K562 (cell line): Measurements from ENCODE around the gene DMAC2. TPM values are rescaled to one million over a fixed set of nuclear protein-coding genes. Genes with fewer than 3 reads are reported as not detected.

Experiments
- CEBPB ChIP-seq: fragments of 450-650 bp; IDR thresholded peaks from 2 replicates; pipeline ENCODE4 v1.6.1; 2016; ENCODE audit warnings: missing genetic modification characterization, missing compliant biosample characterization
- DNMT1 ChIP-seq: fragments of 450-650 bp; IDR thresholded peaks from 2 replicates; pipeline ENCODE4 v1.6.1; 2016; ENCODE audit warnings: antibody characterized with exemption, mild to moderate bottlenecking
- ESRRB ChIP-seq: fragments of 250-450 bp; sonication (Bioruptor Pico); IDR thresholded peaks from 2 replicates; pipeline ENCODE4 v1.5.0; 2020; ENCODE audit warnings: mild to moderate bottlenecking, moderate library complexity, borderline replicate concordance
- FOS ChIP-seq: IDR thresholded peaks from 3 replicates; pipeline ENCODE4 v1.6.1; 2011; ENCODE audit not compliant: insufficient read length; ENCODE audit errors: extremely low read depth
- FOXA1 ChIP-seq: fragments of 450-650 bp; IDR thresholded peaks from 2 replicates; pipeline ENCODE4 v1.6.1; 2016; ENCODE audit warnings: mild to moderate bottlenecking, borderline replicate concordance
- GTF2E2 ChIP-seq: fragments of 200-800 bp; sonication (Bioruptor generic); IDR thresholded peaks from 2 replicates; pipeline ENCODE4 v1.6.1; 2016; ENCODE audit warnings: missing genetic modification characterization, missing compliant biosample characterization
- HCFC1 ChIP-seq: IDR thresholded peaks from 2 replicates; pipeline ENCODE4 v1.6.1; 2012; ENCODE audit warnings: low read depth, low read length, improper control_type of control experiment
- HMG20B ChIP-seq: fragments of 250-450 bp; sonication (Bioruptor Pico); IDR thresholded peaks from 2 replicates; pipeline ENCODE4 v1.5.0; 2021; ENCODE audit warnings: mild to moderate bottlenecking
- HNRNPUL1 ChIP-seq: fragments of 200-400 bp; formaldehyde crosslinking; IDR thresholded peaks from 2 replicates; pipeline ENCODE4 v1.6.1; 2017; ENCODE audit warnings: low read length
- KDM1A ChIP-seq, 2 experiments: fragments of 450-650 bp; IDR thresholded peaks; 2 replicates each; pipeline ENCODE4 v1.6.1; 2016; ENCODE audit warnings: mild to moderate bottlenecking in 2 of 2
- NFIX ChIP-seq: fragments of 250-450 bp; sonication (Bioruptor Pico); IDR thresholded peaks from 2 replicates; pipeline ENCODE4 v1.4.0; 2020; ENCODE audit warnings: low read depth, mild to moderate bottlenecking, moderate library complexity
- NUFIP1 ChIP-seq: fragments of 450-650 bp; IDR thresholded peaks from 2 replicates; pipeline ENCODE4 v1.6.1; 2018; ENCODE audit not compliant: partially characterized antibody
- POLR2AphosphoS2 ChIP-seq: IDR thresholded peaks from 2 replicates; pipeline ENCODE4 v1.6.1; 2012; ENCODE audit warnings: low read length, improper control_type of control experiment
- PRMT5 ChIP-seq: sonication (generic); formaldehyde crosslinking; IDR thresholded peaks from 2 replicates; pipeline ENCODE4 v1.5.0; 2020; ENCODE audit warnings: missing genetic modification reagents
- RCOR1 ChIP-seq, 2 experiments: IDR thresholded peaks; 2 replicates each; pipeline ENCODE4 v1.6.1; 2012; ENCODE audit warnings: low read depth in 2 of 2, low read length in 2 of 2, borderline replicate concordance in 1 of 2, improper control_type of control experiment in 1 of 2
- SAFB ChIP-seq: fragments of 200-400 bp; formaldehyde crosslinking; IDR thresholded peaks from 2 replicates; pipeline ENCODE4 v1.6.1; 2017; ENCODE audit warnings: low read depth, low read length, borderline replicate concordance
- SRF ChIP-seq, 2 experiments: fragments of 250-450, 450-650 bp in 1 of 2; sonication (Bioruptor Pico) in 1 of 2; sonication (generic) in 1 of 2; formaldehyde crosslinking; IDR thresholded peaks; 2 replicates each; pipeline versions ENCODE4 v1.5.0 to v1.5.1; 2020 to 2022; ENCODE audit warnings: mild to moderate bottlenecking in 1 of 2, missing genetic modification reagents in 1 of 2
- TCF7L2 ChIP-seq: fragments of 150-350 bp; IDR thresholded peaks from 2 replicates; pipeline ENCODE4 v1.6.1; 2016; ENCODE audit warnings: low read depth, mild to moderate bottlenecking, low read length, moderate library complexity
- TFAM ChIP-seq: fragments of 250-450 bp; sonication (Bioruptor Pico); conservative IDR thresholded peaks from 2 replicates; pipeline ENCODE4 v1.5.0; 2021; ENCODE audit warnings: mild to moderate bottlenecking, moderate library complexity
- TSHZ1 ChIP-seq: fragments of 250-450 bp; sonication (Bioruptor Pico); IDR thresholded peaks from 2 replicates; pipeline ENCODE4 v1.4.0; 2020; ENCODE audit warnings: mild to moderate bottlenecking, moderate library complexity
- ZBTB17 ChIP-seq: fragments of 450-650 bp; formaldehyde crosslinking; IDR thresholded peaks from 2 replicates; pipeline ENCODE4 v1.4.0; 2020; ENCODE audit warnings: mild to moderate bottlenecking
- ZFP36 ChIP-seq: fragments of 150-350 bp; IDR thresholded peaks from 2 replicates; pipeline ENCODE4 v1.6.1; 2018; ENCODE audit warnings: low read length, low read depth; ENCODE audit not compliant: partially characterized antibody
- ZNF175 ChIP-seq: fragments of 200-800 bp; sonication (Bioruptor generic); IDR thresholded peaks from 2 replicates; pipeline ENCODE4 v1.6.1; 2016; ENCODE audit warnings: low read depth, mild to moderate bottlenecking, missing genetic modification characterization, missing compliant biosample characterization
- ZNF354B ChIP-seq: fragments of 250-450 bp; sonication (Bioruptor Pico); IDR thresholded peaks from 2 replicates; pipeline ENCODE4 v1.4.0; 2020
- polyA plus RNA-seq, 8 experiments: library from polyadenylated mRNA; depleted of rRNA in 4 of 8; stranded (reverse) in 5 of 8; unstranded in 3 of 8; fragments of >200 nt; fragmentation: Nextera tagmentation in 2 of 8; fragmentation: Illumina TruSeq in 1 of 8; extraction: Ambion mirVana in 2 of 8; extraction: Trizol in 1 of 8; gene quantifications; 2 replicates each; pipeline versions ENCODE4 v1.2.1 to v1.2.3, GENCODE V29; 2011 to 2014; ENCODE audit warnings: inconsistent platforms in 1 of 8, missing spikeins in 1 of 8
- total RNA-seq, 7 experiments: library from RNA; depleted of rRNA in 6 of 7; stranded (reverse); fragments of >200 nt in 6 of 7; fragmentation: Illumina TruSeq in 2 of 7; extraction: Trizol in 2 of 7; gene quantifications; 2 replicates each; pipeline versions ENCODE4 v1.2.1 to v1.2.3, GENCODE V29; 2011 to 2021; ENCODE audit warnings: low replicate concordance in 1 of 7
- TF ChIP-seq, protein P1 (sequence below): fragments of 450-650 bp; IDR thresholded peaks from 2 replicates; pipeline ENCODE4 v1.6.1; 2017; ENCODE audit warnings: antibody characterized with exemption

Gene DMAC2
- total and polyA plus RNA-seq, 9 of the 15 experiments (the other 6 are each of a cell fraction or from before 2014, with no cell fraction given): 12.9 to 61.2 (median 43.1) TPM

- peak in 1 of 2 experiments; percentile 70; a peak in 1 of 4 replicates for TF ChIP-seq SRF (CRISPR knock-in tag; IDR thresholded peaks at IDR 0.05)
- TF ChIP-seq SAFB: no peak
- TF ChIP-seq KDM1A (IDR thresholded peaks at IDR 0.05): no peak
- TF ChIP-seq RCOR1 (IDR thresholded peaks at IDR 0.05; ENCODE audit: borderline replicate concordance in 1 of 2, low read depth in 2 of 2, low read length in 2 of 2): no peak
- no peak for TF ChIP-seq CEBPB (tag)
- no peak for TF ChIP-seq ZNF175
- no peak for TF ChIP-seq TCF7L2
- no peak for TF ChIP-seq POLR2AphosphoS2
- TF ChIP-seq NFIX (CRISPR knock-in tag): no peak
- no peak for TF ChIP-seq HNRNPUL1
- TF ChIP-seq DNMT1: no peak
- TF ChIP-seq TFAM: no peak
- TF ChIP-seq TSHZ1 (CRISPR knock-in tag): no peak
- no peak for TF ChIP-seq ZBTB17 (CRISPR knock-in tag)
- TF ChIP-seq, protein P1, sequence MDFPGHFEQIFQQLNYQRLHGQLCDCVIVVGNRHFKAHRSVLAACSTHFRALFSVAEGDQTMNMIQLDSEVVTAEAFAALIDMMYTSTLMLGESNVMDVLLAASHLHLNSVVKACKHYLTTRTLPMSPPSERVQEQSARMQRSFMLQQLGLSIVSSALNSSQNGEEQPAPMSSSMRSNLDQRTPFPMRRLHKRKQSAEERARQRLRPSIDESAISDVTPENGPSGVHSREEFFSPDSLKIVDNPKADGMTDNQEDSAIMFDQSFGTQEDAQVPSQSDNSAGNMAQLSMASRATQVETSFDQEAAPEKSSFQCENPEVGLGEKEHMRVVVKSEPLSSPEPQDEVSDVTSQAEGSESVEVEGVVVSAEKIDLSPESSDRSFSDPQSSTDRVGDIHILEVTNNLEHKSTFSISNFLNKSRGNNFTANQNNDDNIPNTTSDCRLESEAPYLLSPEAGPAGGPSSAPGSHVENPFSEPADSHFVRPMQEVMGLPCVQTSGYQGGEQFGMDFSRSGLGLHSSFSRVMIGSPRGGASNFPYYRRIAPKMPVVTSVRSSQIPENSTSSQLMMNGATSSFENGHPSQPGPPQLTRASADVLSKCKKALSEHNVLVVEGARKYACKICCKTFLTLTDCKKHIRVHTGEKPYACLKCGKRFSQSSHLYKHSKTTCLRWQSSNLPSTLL: no peak
- TF ChIP-seq ZNF354B (CRISPR knock-in tag): no peak
- TF ChIP-seq ZFP36: no peak
- no peak for TF ChIP-seq ESRRB (CRISPR knock-in tag)
- no peak for TF ChIP-seq NUFIP1
- TF ChIP-seq HCFC1: no peak; the same call in none of the 2 replicates
- no peak; the same call in 1 of the 2 replicates for TF ChIP-seq GTF2E2
- no peak for TF ChIP-seq FOXA1
- TF ChIP-seq FOS: no peak
- no peak for TF ChIP-seq PRMT5 (CRISPR knock-in tag)
- TF ChIP-seq HMG20B (CRISPR knock-in tag): no peak
Measured at GRCh38 chr19:41397086-41398049, 42.3 kb downstream of the DMAC2 start, which contains the start of the genes BCKDHA and EXOSC5 (continued).
